ENCODE results near the gene GALNT2. TPM values are rescaled to one million over a fixed set of nuclear protein-coding genes. Genes with fewer than 3 reads are reported as not detected.

Gene GALNT2
- total RNA-seq, 1 experiment from 2014 or later, result 42.8 TPM

GRCh38 chr1:230084408-230085177, 17.6 kb downstream of the GALNT2 start:
- in situ Hi-C loops (cut with HindIII; ENCODE audit: low sequenced_read_pairs), result no loop called here
- no peak for DNase-seq (ENCODE audit: low spot score)

DNA sequence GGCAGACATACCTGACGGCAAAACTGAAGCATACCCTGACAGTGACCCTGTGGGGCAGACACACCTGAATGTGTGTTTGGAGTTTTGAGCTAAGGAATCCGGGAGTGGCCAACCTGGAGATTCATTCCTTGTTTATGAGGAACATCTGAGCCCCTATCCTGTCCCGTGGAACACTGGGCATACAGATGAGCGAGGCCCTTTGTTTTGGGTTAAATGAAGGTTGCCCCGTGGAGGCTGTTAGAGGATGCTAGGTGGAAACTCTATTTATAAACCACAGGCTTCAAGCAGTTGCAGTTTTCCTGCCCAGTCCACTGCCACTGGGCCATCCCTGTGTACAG, 18.1 kb downstream of the GALNT2 start:
- in situ Hi-C loops (cut with HindIII; ENCODE audit: low sequenced_read_pairs), result no loop called here
- no peak for DNase-seq (ENCODE audit: low spot score)

- DNase-seq (ENCODE audit: low spot score), result no peak
- in situ Hi-C loops (cut with HindIII; ENCODE audit: low sequenced_read_pairs), result no loop called here
Observed at GRCh38 chr1:230086151-230086550, 19.1 kb downstream of the GALNT2 start.

GRCh38 chr1:230087028-230087716, 20.1 kb downstream of the GALNT2 start:
- no peak for DNase-seq (ENCODE audit: low spot score)
- in situ Hi-C loops (cut with HindIII; ENCODE audit: low sequenced_read_pairs), result no loop called here

GRCh38 chr1:230087717-230088105, 20.7 kb downstream of the GALNT2 start:
- in situ Hi-C loops (cut with HindIII; ENCODE audit: low sequenced_read_pairs), result no loop called here
- DNase-seq (ENCODE audit: low spot score), result no peak

DNA sequence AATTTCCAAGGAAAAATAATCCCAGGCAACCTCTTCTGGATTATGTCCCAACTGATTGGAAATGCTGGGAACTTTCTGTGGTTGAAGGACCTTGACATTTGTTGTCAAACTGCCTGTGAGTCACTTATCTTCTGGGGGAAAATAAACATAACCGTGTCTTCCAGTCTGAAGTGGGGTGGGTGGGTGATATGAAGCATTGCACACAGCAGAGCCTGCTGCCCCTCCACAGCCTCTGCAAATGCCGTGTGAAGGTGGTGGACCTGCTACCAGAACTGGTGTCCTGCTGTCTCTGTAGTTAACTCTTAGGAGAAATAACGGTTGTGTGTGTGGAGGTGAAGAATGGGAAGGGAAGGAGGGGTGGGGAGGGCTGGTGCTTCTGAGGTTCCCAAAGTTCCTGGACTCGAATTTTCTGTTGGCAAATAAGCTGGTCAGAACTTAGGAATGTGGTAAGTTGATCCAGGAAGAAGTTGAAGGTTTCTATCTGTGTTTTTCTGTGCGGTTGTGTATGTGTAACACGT, 23.2 kb downstream of the GALNT2 start:
- in situ Hi-C loops (cut with HindIII; ENCODE audit: low sequenced_read_pairs), result no loop called here

DNA sequence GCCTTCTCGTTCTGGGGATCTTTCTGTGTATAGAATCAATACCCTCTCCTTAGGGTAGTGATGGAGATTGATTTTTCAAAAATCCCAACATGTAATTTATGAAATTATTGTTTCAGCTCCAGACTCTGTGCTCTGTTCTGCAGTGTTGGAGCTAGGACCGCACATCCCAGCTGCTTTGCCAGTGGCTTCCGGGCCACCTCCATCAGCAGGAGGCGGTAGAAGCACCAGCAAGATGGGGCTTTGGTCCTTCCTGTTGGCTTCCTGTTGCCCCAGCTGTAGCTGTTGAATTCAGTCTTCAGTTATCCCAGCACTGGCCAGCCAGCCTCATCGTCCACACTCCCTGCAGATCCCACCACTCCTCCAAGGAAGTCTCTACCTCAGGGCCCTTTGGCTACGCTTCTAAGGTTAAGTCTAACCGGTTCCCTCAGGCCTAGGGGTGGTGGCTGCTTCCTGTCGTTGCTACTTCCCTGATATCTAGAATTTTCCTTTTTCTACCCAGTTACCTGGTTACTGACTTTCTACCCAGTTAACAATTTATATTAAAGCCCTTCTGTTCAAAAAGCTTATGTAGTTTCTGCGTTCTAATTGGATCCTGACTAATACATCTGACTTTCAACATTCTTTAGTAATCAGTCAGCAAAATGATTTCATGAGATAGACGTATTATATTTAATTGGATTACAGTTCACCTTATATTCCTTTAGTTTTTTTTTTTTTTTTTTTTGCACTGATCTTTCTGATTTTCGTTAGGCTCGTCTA, 24.6 kb downstream of the GALNT2 start:
- in situ Hi-C loops (cut with HindIII; ENCODE audit: low sequenced_read_pairs), result no loop called here
- no peak for DNase-seq (ENCODE audit: low spot score)

More for the DNA sequence above, 23.2 kb downstream of the GALNT2 start:
- no peak for DNase-seq (ENCODE audit: low spot score)

DNA sequence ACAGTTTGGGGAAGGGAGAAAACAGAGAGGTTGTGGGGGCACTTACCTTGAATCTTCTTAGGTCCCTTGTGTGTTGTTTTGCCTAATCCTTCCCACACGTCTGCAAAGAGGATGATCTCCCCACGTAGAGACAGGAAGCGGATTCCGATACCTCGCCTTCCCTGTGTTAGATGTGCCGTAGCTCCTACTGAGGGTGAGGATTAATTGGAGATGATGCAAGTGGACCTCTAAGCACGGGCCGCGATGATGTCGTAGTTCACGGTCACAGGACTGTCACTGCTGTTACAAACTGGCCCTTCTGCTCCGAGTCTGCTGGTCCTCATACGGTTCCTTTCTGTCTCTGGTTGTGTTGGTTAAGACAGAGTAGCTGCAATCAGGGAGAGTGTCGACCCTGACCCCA, 27.7 kb downstream of the GALNT2 start:
- DNase-seq (ENCODE audit: low spot score), result no peak
- in situ Hi-C loops (cut with HindIII; ENCODE audit: low sequenced_read_pairs), result no loop called here

DNA sequence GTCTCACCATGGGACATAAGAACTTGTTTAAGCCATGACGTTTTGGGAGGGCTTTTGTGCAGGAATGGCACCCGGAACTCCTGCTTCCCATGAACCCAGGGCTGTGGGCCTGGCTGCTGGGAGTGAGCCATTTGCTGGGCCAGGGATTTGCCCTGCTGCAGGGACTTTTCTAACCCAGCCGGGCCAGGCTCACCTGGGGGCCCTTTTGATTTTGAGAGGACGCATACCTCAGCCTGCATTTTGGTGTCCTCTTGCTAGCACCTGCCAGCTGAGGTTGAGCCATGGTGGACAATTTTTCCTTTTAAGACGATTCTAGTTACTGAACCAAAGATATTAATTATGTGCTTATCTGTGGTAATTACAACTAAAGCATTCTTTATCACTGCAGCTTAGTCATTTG, 28.9 kb downstream of the GALNT2 start:
- in situ Hi-C loops (cut with HindIII; ENCODE audit: low sequenced_read_pairs), result no loop called here
- no peak for DNase-seq (ENCODE audit: low spot score)

GRCh38 chr1:230097370-230097769, 30.3 kb downstream of the GALNT2 start:
- in situ Hi-C loops (cut with HindIII; ENCODE audit: low sequenced_read_pairs), result no loop called here
- no peak for DNase-seq (ENCODE audit: low spot score)

- no peak for DNase-seq (ENCODE audit: low spot score)
- in situ Hi-C loops (cut with HindIII; ENCODE audit: low sequenced_read_pairs), result no loop called here
Observed at GRCh38 chr1:230098723-230099122, 31.7 kb downstream of the GALNT2 start.

DNA sequence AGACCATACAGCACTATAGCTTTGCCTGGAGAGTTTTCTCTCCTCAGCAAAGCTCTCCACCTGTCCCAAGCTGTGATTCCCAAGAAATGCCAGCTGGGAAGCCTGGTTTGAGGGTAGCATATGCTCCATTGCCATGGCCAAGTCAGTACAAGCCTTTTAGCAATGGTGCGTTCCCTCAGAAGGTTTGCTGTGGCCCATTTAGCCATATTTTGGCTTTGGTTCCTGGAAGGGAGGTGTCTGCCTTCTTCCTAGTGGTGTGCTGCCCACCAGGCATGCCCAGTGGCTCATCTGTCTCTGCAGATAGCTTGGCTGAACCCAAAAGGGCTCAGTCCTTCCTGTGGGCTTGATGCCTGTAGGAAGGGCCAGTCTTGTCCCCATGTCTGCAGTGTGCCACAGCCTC, 32.4 kb downstream of the GALNT2 start:
- in situ Hi-C loops (cut with HindIII; ENCODE audit: low sequenced_read_pairs), result no loop called here
- DNase-seq (ENCODE audit: low spot score), result peak; percentile 97

DNA sequence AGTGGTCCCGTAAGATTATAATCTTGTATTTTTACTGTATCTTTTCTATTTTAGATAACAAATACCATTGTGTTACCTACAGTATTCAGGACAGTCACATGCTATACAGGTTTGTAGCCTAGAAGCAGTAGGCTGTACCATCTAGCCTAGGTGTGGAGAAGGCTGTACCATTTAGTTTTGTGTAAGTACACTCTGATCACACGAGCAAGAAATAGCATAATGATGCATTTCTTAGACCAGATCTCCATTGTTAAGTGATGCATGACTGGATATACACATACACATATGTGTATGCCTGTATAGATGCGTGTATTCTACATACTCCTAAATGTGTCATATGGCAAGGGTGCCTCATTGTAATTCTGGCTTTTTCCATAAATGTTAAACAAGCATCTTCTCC, 33.9 kb downstream of the GALNT2 start:
- in situ Hi-C loops (cut with HindIII; ENCODE audit: low sequenced_read_pairs), result no loop called here
- DNase-seq (ENCODE audit: low spot score), result no peak

DNA sequence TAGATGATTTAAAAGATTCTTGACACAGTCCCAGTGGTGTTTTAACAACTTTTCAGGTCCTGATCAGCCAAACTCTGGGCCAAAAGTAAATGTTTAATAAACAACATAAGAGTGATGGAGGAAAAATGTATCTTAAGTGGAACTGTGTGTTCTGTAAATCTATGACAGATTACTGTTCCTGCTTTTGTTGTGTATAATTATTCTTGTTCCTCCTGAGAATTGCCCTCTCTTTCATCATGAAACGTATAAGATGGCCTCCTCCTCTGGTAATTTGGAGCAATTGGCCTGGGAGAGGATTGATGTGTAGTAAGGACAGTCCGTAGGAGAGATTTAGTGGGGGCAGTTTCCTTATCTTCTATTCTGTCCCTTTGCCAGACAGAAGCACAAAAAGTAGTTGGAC, 34.5 kb downstream of the GALNT2 start:
- in situ Hi-C loops (cut with HindIII; ENCODE audit: low sequenced_read_pairs), result no loop called here
- DNase-seq (ENCODE audit: low spot score), result no peak

DNA sequence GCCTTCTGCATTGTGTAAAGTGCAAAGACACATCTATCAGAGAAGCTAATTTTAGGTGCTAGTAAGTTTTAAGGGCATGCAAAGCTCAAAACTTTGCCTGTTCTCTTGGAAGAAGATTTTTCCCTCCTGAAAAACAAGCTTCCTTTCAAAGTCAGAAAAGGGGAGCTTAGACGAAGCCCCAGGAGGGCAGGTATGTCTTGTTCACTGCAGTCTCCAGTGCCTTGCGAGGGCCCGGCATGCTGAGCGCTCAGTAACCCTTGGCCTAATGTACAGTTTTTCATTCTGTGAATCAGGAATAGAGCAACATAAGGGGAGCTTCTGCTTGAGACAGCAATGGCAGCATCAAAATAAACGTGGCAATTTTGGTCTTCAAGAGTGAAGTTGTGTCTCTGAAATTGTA, 35.0 kb downstream of the GALNT2 start:
- DNase-seq (ENCODE audit: low spot score), result no peak
- in situ Hi-C loops (cut with HindIII; ENCODE audit: low sequenced_read_pairs), result no loop called here

- DNase-seq (ENCODE audit: low spot score), result no peak
- in situ Hi-C loops (cut with HindIII; ENCODE audit: low sequenced_read_pairs), result no loop called here
Observed at GRCh38 chr1:230102472-230102871, 35.4 kb downstream of the GALNT2 start.

DNA sequence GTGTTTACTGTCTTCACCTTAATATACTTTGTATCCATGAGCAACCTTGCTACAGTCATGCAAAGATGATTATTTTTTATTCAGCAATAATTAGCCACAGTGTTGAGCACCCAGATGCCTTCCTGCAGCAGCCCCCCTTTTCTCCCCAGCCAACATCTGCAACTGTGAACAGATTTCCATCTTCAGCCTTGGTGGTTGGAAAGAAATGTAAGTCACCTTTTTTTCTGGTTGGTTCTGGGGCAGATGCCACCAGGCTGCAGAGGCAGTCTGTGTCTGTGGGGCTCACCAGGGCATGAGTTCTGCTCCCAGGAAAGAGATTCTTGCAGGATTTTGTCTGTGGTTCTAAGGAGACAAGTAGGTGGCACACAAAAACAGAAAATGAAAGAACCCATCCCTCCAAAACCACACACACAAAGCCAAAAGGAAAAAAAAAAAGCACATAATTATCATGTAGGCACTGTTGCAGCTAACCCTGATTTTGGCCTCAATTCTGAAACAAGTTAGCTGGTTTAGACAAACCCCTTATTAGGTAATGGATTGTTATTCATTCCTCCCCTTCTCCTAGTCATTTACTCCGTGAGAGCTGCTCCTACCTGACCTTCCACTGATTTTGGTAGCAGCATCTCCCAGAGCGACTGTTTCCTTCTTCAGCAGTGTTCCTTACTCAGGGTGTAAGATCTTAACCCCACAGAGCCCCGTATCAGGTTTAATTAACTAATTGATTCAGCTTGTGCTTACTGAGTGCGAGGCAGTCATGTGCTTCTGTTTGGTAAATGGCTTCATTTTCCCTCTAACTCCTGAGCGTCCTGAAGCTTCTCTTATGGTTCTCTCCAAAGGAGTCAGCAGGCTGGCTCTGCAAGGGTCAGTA, 36.5 kb downstream of the GALNT2 start:
- DNase-seq (ENCODE audit: low spot score), result no peak
- in situ Hi-C loops (cut with HindIII; ENCODE audit: low sequenced_read_pairs), result no loop called here

DNA sequence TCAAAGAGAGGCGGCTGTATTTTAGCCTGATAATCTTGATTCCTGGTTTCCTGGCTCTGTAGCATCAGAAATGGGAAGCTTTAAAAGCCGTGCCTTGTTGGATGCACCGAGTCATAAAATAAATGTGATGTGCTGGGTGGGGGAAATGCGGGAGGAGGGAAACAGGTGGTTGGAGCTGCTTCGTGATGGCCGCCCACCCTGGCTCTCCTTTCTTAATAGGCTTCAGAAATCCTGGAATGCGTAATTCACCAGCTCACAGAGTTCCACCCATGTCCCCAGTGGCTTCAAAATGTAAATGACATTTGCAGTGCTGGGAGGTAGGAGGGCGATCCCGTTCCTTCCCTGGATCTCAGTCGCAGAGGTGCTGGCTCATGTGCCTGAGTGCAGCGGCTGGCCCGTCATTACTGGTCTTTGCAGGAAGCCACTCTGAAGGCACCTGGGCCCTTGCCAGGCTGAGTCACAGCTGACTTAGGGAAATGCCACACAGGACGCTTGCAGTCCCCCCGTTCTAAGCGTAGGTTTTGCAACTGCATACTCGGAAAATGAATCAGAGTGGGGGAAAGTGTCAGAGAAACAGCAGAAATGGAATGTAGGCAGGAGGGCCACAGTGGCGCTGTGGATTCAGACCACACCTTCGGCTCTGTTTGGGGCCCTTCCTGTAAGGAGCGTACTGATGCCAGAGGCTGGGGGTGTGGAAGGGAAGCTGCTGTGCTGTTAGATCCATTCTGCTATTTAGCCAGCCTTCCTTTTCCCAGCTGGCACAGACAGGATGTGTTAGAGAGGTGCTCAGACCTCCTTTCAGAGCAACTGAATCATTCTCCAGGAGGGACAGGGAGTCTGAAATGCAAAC, 37.6 kb downstream of the GALNT2 start:
- in situ Hi-C loops (cut with HindIII; ENCODE audit: low sequenced_read_pairs), result no loop called here
- DNase-seq (ENCODE audit: low spot score), result peak; percentile 64

Data from G401 (cell line).